ENCODE results near the gene NAMPT. TPM values are rescaled to one million over a fixed set of nuclear protein-coding genes. Genes with fewer than 3 reads are reported as not detected.

The NAMPT gene
- total RNA-seq, 1 experiment from 2014 or later, result 80.8 TPM

GRCh38 chr7:106236065-106236464 lies 48.7 kb downstream of the NAMPT start:
- ChIA-PET POLR2A (no interaction called here), CTCF (no interaction called here)
- TF ChIP-seq CTCF (IDR thresholded peaks at IDR 0.05), result no peak
- no peaks in the 10 kb centered on the region for H3K36me3 ChIP-seq (ENCODE audit: control insufficient read depth, insufficient read depth, low read length)
- intact Hi-C loops (cut with micrococcal nuclease; ENCODE audit: unreplicated experiment) (no loop called here), in situ Hi-C loops (cut with HindIII; ENCODE audit: low pct_unique_long_range_greater_than_20kb, low sequenced_read_pairs) (no loop called here)
- peaks cover 11% of the 10 kb centered on the region for H3K4me1 ChIP-seq (ENCODE audit: control insufficient read depth, insufficient read depth, low read length)
- DNase-seq (ENCODE audit: low read depth, low spot score) (no peak), ATAC-seq (no peak)
- BruUV-seq (replicated peaks), result no TSS peak
- no peaks in the 10 kb centered on the region for H3K27me3 ChIP-seq (ENCODE audit: control insufficient read depth, insufficient read depth, low read length)
- H3K4me3 ChIP-seq (ENCODE audit: low read depth in 2 of 2, low read length in 2 of 2), result no peak overlapping the region
- no peaks in the 10 kb centered on the region for H3K9me3 ChIP-seq (ENCODE audit: control insufficient read depth, insufficient read depth, low read depth, low read length)
- H3K27ac ChIP-seq (ENCODE audit: low read length), result no peak overlapping the region

- BruUV-seq (replicated peaks), result no TSS peak
- in situ Hi-C loops (cut with HindIII; ENCODE audit: low pct_unique_long_range_greater_than_20kb, low sequenced_read_pairs) (no loop called here), intact Hi-C loops (cut with micrococcal nuclease; ENCODE audit: unreplicated experiment) (no loop called here)
- no peak for ATAC-seq
- Histone ChIP-seq H3K36me3 (ENCODE audit: control insufficient read depth, insufficient read depth, low read length) (no peaks in the 10 kb centered on the region), H3K9me3 (ENCODE audit: control insufficient read depth, insufficient read depth, low read depth, low read length) (no peaks in the 10 kb centered on the region), H3K27me3 (ENCODE audit: control insufficient read depth, insufficient read depth, low read length) (no peaks in the 10 kb centered on the region), H3K4me1 (ENCODE audit: control insufficient read depth, insufficient read depth, low read length) (peaks cover 10% of the 10 kb centered on the region), H3K4me3 (ENCODE audit: low read depth in 2 of 2, low read length in 2 of 2) (no peak overlapping the region), H3K27ac (ENCODE audit: low read length) (no peak overlapping the region)
- ChIA-PET POLR2A (no interaction called here), CTCF (no interaction called here)
- no peak for TF ChIP-seq CTCF (IDR thresholded peaks at IDR 0.05)
- TF ChIP-seq SIN3A (IDR thresholded peaks at IDR 0.05; ENCODE audit: borderline replicate concordance, insufficient read depth, low read depth, low read length), result no peak
- no peak for TF ChIP-seq REST (IDR thresholded peaks at IDR 0.05; ENCODE audit: insufficient read depth in 1 of 2, low read depth in 2 of 2, low read length in 1 of 2)
- TF ChIP-seq TCF7L2 (IDR thresholded peaks at IDR 0.05; ENCODE audit: low read depth, low read length), result no peak
- DNase-seq (ENCODE audit: low read depth, low spot score), result no peak
Observed at GRCh38 chr7:106234425-106234824, 50.4 kb downstream of the NAMPT start.

- Histone ChIP-seq H3K36me3 (ENCODE audit: control insufficient read depth, insufficient read depth, low read length) (no peaks in the 10 kb centered on the region), H3K9me3 (ENCODE audit: control insufficient read depth, insufficient read depth, low read depth, low read length) (no peaks in the 10 kb centered on the region), H3K27ac (ENCODE audit: low read length) (no peak overlapping the region), H3K4me3 (ENCODE audit: low read depth in 2 of 2, low read length in 2 of 2) (no peak overlapping the region), H3K4me1 (ENCODE audit: control insufficient read depth, insufficient read depth, low read length) (no peaks in the 10 kb centered on the region), H3K27me3 (ENCODE audit: control insufficient read depth, insufficient read depth, low read length) (no peaks in the 10 kb centered on the region)
- BruUV-seq (replicated peaks), result no TSS peak
- in situ Hi-C loops (cut with HindIII; ENCODE audit: low pct_unique_long_range_greater_than_20kb, low sequenced_read_pairs), result no loop called here
- POLR2A ChIA-PET, result no interaction called here
- TF ChIP-seq SIN3A (IDR thresholded peaks at IDR 0.05; ENCODE audit: borderline replicate concordance, insufficient read depth, low read depth, low read length) (no peak), REST (IDR thresholded peaks at IDR 0.05; ENCODE audit: insufficient read depth in 1 of 2, low read depth in 2 of 2, low read length in 1 of 2) (no peak), TCF7L2 (IDR thresholded peaks at IDR 0.05; ENCODE audit: low read depth, low read length) (no peak), CTCF (IDR thresholded peaks at IDR 0.05) (no peak), POLR2AphosphoS5 (IDR thresholded peaks at IDR 0.05; ENCODE audit: low read depth, low read length) (no peak)
- no peak for ATAC-seq
- intact Hi-C loops (cut with micrococcal nuclease; ENCODE audit: unreplicated experiment), result no loop called here
- CTCF ChIA-PET, result no interaction called here
- DNase-seq (ENCODE audit: low read depth, low spot score), result no peak
Observed at GRCh38 chr7:106231856-106232490, 52.8 kb downstream of the NAMPT start.
